Activated naive CD8-positive, alpha-beta T cell treated with anti-CD3 and anti-CD28 coated beads for 36 hours (primary cell): ENCODE measurements around the gene CKLF. TPM values are rescaled to one million over a fixed set of nuclear protein-coding genes. Genes with fewer than 3 reads are reported as not detected.

Experiments used
- DNase-seq: peaks from one replicate; pipeline ENCODE4 v3.0.0; 2021
- H3K27ac Mint-ChIP-seq: one replicate; pipeline ENCODE4 v1.8.0; 2022; ENCODE audit warnings: mild to moderate bottlenecking, moderate library complexity, mixed read lengths
- H3K27me3 Mint-ChIP-seq: one replicate; pipeline ENCODE4 v1.8.0; 2022; ENCODE audit warnings: mild to moderate bottlenecking, mixed read lengths
- H3K36me3 Mint-ChIP-seq: one replicate; pipeline ENCODE4 v1.8.0; 2021; ENCODE audit warnings: mild to moderate bottlenecking, mixed read lengths
- H3K4me1 Mint-ChIP-seq: one replicate; pipeline ENCODE4 v1.8.0; 2021; ENCODE audit warnings: mixed read lengths
- H3K4me3 Mint-ChIP-seq: one replicate; pipeline ENCODE4 v1.8.0; 2022; ENCODE audit warnings: mild to moderate bottlenecking, moderate library complexity, mixed read lengths
- H3K9me3 Mint-ChIP-seq: one replicate; pipeline ENCODE4 v1.8.0; 2022; ENCODE audit warnings: mixed read lengths
- total RNA-seq, 2 experiments: library from RNA; stranded (reverse); gene quantifications; one replicate each; pipeline ENCODE4 v1.2.3, GENCODE V29; 2021

Gene CKLF
- total RNA-seq, 2 experiments from 2014 or later: 93.0 to 103 TPM

- H3K27ac Mint-ChIP-seq: peak overlapping the region; percentile 38
- H3K4me3 Mint-ChIP-seq: peak overlapping the region; percentile 35
- no peak for DNase-seq
- H3K9me3 Mint-ChIP-seq: peaks cover 2% of the 10 kb centered on the region
- peaks cover 4% of the 10 kb centered on the region for H3K27me3 Mint-ChIP-seq
- H3K4me1 Mint-ChIP-seq: peaks cover 44% of the 10 kb centered on the region
- peaks cover 4% of the 10 kb centered on the region for H3K36me3 Mint-ChIP-seq
These were observed 4.3 kb upstream of the CKLF start for GRCh38 chr16:66548068-66548467.

- Mint-ChIP-seq H3K36me3 (peaks cover 12% of the 10 kb centered on the region), H3K27me3 (peaks cover 4% of the 10 kb centered on the region), H3K9me3 (peaks cover 2% of the 10 kb centered on the region), H3K27ac (peak overlapping the region; percentile 82), H3K4me3 (peak overlapping the region; percentile 58), H3K4me1 (peaks cover 51% of the 10 kb centered on the region)
- DNase-seq: no peak
These were observed 3.5 kb upstream of the CKLF start for GRCh38 chr16:66548868-66549267.

GRCh38 chr16:66549284-66550131, 2.9 kb upstream of the CKLF start, which contains the start of gene TK2:
TSS of gene TK2 (minus strand) at chr16:66550122. CDS start at chr16:66550061, 61 bp downstream.
- Mint-ChIP-seq H3K9me3 (peaks cover 2% of the 10 kb centered on the region), H3K4me1 (peaks cover 52% of the 10 kb centered on the region)

GRCh38 chr16:66551348-66551759, 1.0 kb upstream of the CKLF start:
- H3K27me3 Mint-ChIP-seq: peaks cover 4% of the 10 kb centered on the region
- H3K9me3 Mint-ChIP-seq: peaks cover 2% of the 10 kb centered on the region
- H3K36me3 Mint-ChIP-seq: peaks cover 32% of the 10 kb centered on the region
- peak; percentile 63 for DNase-seq
- peaks cover 64% of the 10 kb centered on the region for H3K4me1 Mint-ChIP-seq
- peak overlapping the region; percentile 95 for H3K27ac Mint-ChIP-seq
- H3K4me3 Mint-ChIP-seq: peak overlapping the region; percentile 96

More at GRCh38 chr16:66549284-66550131, 2.9 kb upstream of the CKLF start, which contains the start of gene TK2:
- peak; percentile 79 for DNase-seq
- H3K27me3 Mint-ChIP-seq: peaks cover 4% of the 10 kb centered on the region
- peak within 1 kb of the TSS; percentile 82 for H3K27ac Mint-ChIP-seq
- peak within 1 kb of the TSS; percentile 96 for H3K4me3 Mint-ChIP-seq
- H3K36me3 Mint-ChIP-seq: peaks cover 18% of the 10 kb centered on the region

GRCh38 chr16:66551788-66552285, 539 bp upstream of the CKLF start:
- Mint-ChIP-seq H3K27ac (peak overlapping the region; percentile 95), H3K27me3 (peaks cover 4% of the 10 kb centered on the region), H3K36me3 (peaks cover 32% of the 10 kb centered on the region), H3K4me3 (peak overlapping the region; percentile 96), H3K4me1 (peaks cover 65% of the 10 kb centered on the region), H3K9me3 (peaks cover 2% of the 10 kb centered on the region)
- DNase-seq: no peak

- peaks cover 37% of the 10 kb centered on the region for H3K36me3 Mint-ChIP-seq
- H3K27me3 Mint-ChIP-seq: peaks cover 4% of the 10 kb centered on the region
- H3K4me1 Mint-ChIP-seq: peaks cover 70% of the 10 kb centered on the region
- peaks cover 2% of the 10 kb centered on the region for H3K9me3 Mint-ChIP-seq
- no peak for DNase-seq
- H3K27ac Mint-ChIP-seq: peak overlapping the region; percentile 95
- peak overlapping the region; percentile 96 for H3K4me3 Mint-ChIP-seq
These were observed 847 bp downstream of the CKLF start for GRCh38 chr16:66553223-66553622.

GRCh38 chr16:66554021-66554420, 1.6 kb downstream of the CKLF start:
- Mint-ChIP-seq H3K36me3 (peaks cover 38% of the 10 kb centered on the region), H3K27ac (no peak overlapping the region), H3K4me1 (peaks cover 66% of the 10 kb centered on the region), H3K4me3 (peak overlapping the region; percentile 96), H3K27me3 (peaks cover 4% of the 10 kb centered on the region), H3K9me3 (peaks cover 2% of the 10 kb centered on the region)
- no peak for DNase-seq

GRCh38 chr16:66554495-66554894, 2.1 kb downstream of the CKLF start:
- no peak for DNase-seq
- H3K36me3 Mint-ChIP-seq: peaks cover 38% of the 10 kb centered on the region
- peaks cover 62% of the 10 kb centered on the region for H3K4me1 Mint-ChIP-seq
- peaks cover 2% of the 10 kb centered on the region for H3K9me3 Mint-ChIP-seq
- no peak overlapping the region for H3K27ac Mint-ChIP-seq
- peak overlapping the region; percentile 96 for H3K4me3 Mint-ChIP-seq
- H3K27me3 Mint-ChIP-seq: peaks cover 4% of the 10 kb centered on the region

- H3K36me3 Mint-ChIP-seq: peaks cover 32% of the 10 kb centered on the region
- H3K27ac Mint-ChIP-seq: no peak overlapping the region
- no peaks in the 10 kb centered on the region for H3K27me3 Mint-ChIP-seq
- H3K4me1 Mint-ChIP-seq: peaks cover 58% of the 10 kb centered on the region
- H3K9me3 Mint-ChIP-seq: no peaks in the 10 kb centered on the region
- H3K4me3 Mint-ChIP-seq: no peak overlapping the region
- DNase-seq: no peak
These were observed 7.7 kb downstream of the CKLF start for GRCh38 chr16:66560107-66560506.

GRCh38 chr16:66561381-66562080, 9.2 kb downstream of the CKLF start:
- Mint-ChIP-seq H3K36me3 (peaks cover 31% of the 10 kb centered on the region), H3K27me3 (no peaks in the 10 kb centered on the region), H3K27ac (no peak overlapping the region), H3K4me3 (no peak overlapping the region), H3K9me3 (no peaks in the 10 kb centered on the region), H3K4me1 (peaks cover 46% of the 10 kb centered on the region)
- DNase-seq: no peak

- Mint-ChIP-seq H3K9me3 (no peaks in the 10 kb centered on the region), H3K36me3 (peaks cover 38% of the 10 kb centered on the region), H3K27me3 (no peaks in the 10 kb centered on the region), H3K4me1 (peaks cover 48% of the 10 kb centered on the region), H3K27ac (no peak overlapping the region), H3K4me3 (no peak overlapping the region)
- DNase-seq: no peak
These were observed 10.0 kb downstream of the CKLF start for GRCh38 chr16:66562409-66562808.

- no peak overlapping the region for H3K4me3 Mint-ChIP-seq
- H3K36me3 Mint-ChIP-seq: peaks cover 41% of the 10 kb centered on the region
- H3K4me1 Mint-ChIP-seq: peaks cover 50% of the 10 kb centered on the region
- H3K27ac Mint-ChIP-seq: no peak overlapping the region
- no peaks in the 10 kb centered on the region for H3K9me3 Mint-ChIP-seq
- no peaks in the 10 kb centered on the region for H3K27me3 Mint-ChIP-seq
- no peak for DNase-seq
These were observed 10.6 kb downstream of the CKLF start for GRCh38 chr16:66562986-66563385.

- Mint-ChIP-seq H3K4me3 (no peak overlapping the region), H3K4me1 (peaks cover 44% of the 10 kb centered on the region), H3K27me3 (no peaks in the 10 kb centered on the region), H3K36me3 (peaks cover 39% of the 10 kb centered on the region), H3K9me3 (no peaks in the 10 kb centered on the region), H3K27ac (peak overlapping the region; percentile 12)
- no peak for DNase-seq
These were observed 11.4 kb downstream of the CKLF start for GRCh38 chr16:66563574-66564334.

- H3K4me1 Mint-ChIP-seq: peaks cover 33% of the 10 kb centered on the region
These were observed 13.9 kb downstream of the CKLF start, which contains the start of gene CMTM1 for GRCh38 chr16:66566051-66566901. TSS of gene CMTM1 (plus strand) at chr16:66566439. CDS start at chr16:66566514, 75 bp downstream.

More at GRCh38 chr16:66566051-66566901, 13.9 kb downstream of the CKLF start, which contains the start of gene CMTM1:
- Mint-ChIP-seq H3K27ac (no peak within 1 kb of the TSS), H3K27me3 (no peaks in the 10 kb centered on the region), H3K9me3 (no peaks in the 10 kb centered on the region), H3K36me3 (peaks cover 35% of the 10 kb centered on the region), H3K4me3 (no peak within 1 kb of the TSS)
- DNase-seq: no peak
